Natural killer cell (primary cell): ENCODE measurements around the gene GAREM2. TPM values are rescaled to one million over a fixed set of nuclear protein-coding genes. Genes with fewer than 3 reads are reported as not detected.

Experiments
- ATAC-seq, 3 donors: fragments of 150-1000 bp in 2 of 3; fragments of 200-7000 bp in 1 of 3; cut with Tn5 transposase; 1 replicate in 1 of 3; 2 replicates in 2 of 3; pipeline ENCODE4 v1.10.0; 2021; ENCODE audit warnings: mild to moderate bottlenecking in 2 of 3, moderate library complexity in 2 of 3
- DNase-seq, 2 donors: peaks; one replicate each; pipeline versions ENCODE4 v3.0.0 to v3.0.0-alpha.2; 2013 to 2021; ENCODE audit warnings: mixed read lengths in 1 of 2
- H3K27ac ChIP-seq: one replicate; pipeline ENCODE4 v1.5.1; 2013; ENCODE audit warnings: mild to moderate bottlenecking, low read length
- H3K27me3 ChIP-seq: one replicate; pipeline ENCODE4 v1.6.1; 2013; ENCODE audit warnings: low read length; ENCODE audit not compliant: control insufficient read depth, insufficient read depth
- H3K36me3 ChIP-seq: one replicate; pipeline ENCODE4 v1.6.1; 2013; ENCODE audit warnings: low read length; ENCODE audit not compliant: control insufficient read depth, insufficient read depth
- H3K4me1 ChIP-seq: one replicate; pipeline ENCODE4 v1.6.1; 2013; ENCODE audit warnings: low read length; ENCODE audit not compliant: control insufficient read depth, insufficient read depth
- H3K4me3 ChIP-seq: one replicate; pipeline ENCODE4 v1.5.1; 2013; ENCODE audit warnings: low read length
- H3K9me3 ChIP-seq: one replicate; pipeline ENCODE4 v1.6.1; 2013; ENCODE audit warnings: low read length; ENCODE audit not compliant: control insufficient read depth, insufficient read depth
- H3K27ac Mint-ChIP-seq, 2 donors: one replicate each; pipeline ENCODE4 v1.8.0; 2022; ENCODE audit warnings: mild to moderate bottlenecking in 2 of 2, mixed read lengths in 2 of 2, moderate library complexity in 1 of 2
- H3K27me3 Mint-ChIP-seq, 2 donors: one replicate each; pipeline ENCODE4 v1.8.0; 2022; ENCODE audit warnings: low read depth in 2 of 2, mixed read lengths in 2 of 2
- H3K36me3 Mint-ChIP-seq: one replicate; pipeline ENCODE4 v1.8.0; 2022; ENCODE audit warnings: mixed read lengths
- H3K4me1 Mint-ChIP-seq, 2 donors: one replicate each; pipeline ENCODE4 v1.8.0; 2022; ENCODE audit warnings: mixed read lengths in 2 of 2
- H3K4me3 Mint-ChIP-seq: one replicate; pipeline ENCODE4 v1.8.0; 2022; ENCODE audit warnings: mild to moderate bottlenecking, moderate library complexity, mixed read lengths
- H3K9me3 Mint-ChIP-seq, 2 donors: one replicate each; pipeline ENCODE4 v1.8.0; 2022; ENCODE audit warnings: mixed read lengths in 2 of 2
- CTCF ChIP-seq: fragments of 200-600 bp; IDR thresholded peaks from one replicate; pipeline ENCODE4 v1.8.0; 2022; ENCODE audit warnings: antibody characterized with exemption
- WGBS: methylation state at CpG from one replicate; pipeline ENCODE4 v1.1.7; 2013; ENCODE audit warnings: missing lambda C conversion rate; ENCODE audit not compliant: insufficient coverage; 5-methylcytosine and 5-hydroxymethylcytosine counted together
- intact Hi-C: fragments of 100-400 bp; cut with micrococcal nuclease; formaldehyde crosslinking; loops from one replicate; pipeline ENCODE4 v1.14.2; 2022
- total RNA-seq, 4 donors: library from RNA; stranded (reverse); fragments of 120-200 nt in 1 of 4; gene quantifications; one replicate each; pipeline versions ENCODE4 v1.2.3 to v1.2.4, GENCODE V29; 2013 to 2022

GAREM2 gene
- total RNA-seq, 3 donors from 2014 or later (not counting 1 experiment from before 2014, with no cell fraction given): 7.1 to 9.2 (median 7.2) TPM

GRCh38 chr2:26189123-26189522 lies 16.2 kb downstream of the GAREM2 start:
- 92% methylated on average over 4 of the region's 4 CpGs for WGBS
- peaks cover 33% of the 10 kb centered on the region for H3K36me3 ChIP-seq

DNA sequence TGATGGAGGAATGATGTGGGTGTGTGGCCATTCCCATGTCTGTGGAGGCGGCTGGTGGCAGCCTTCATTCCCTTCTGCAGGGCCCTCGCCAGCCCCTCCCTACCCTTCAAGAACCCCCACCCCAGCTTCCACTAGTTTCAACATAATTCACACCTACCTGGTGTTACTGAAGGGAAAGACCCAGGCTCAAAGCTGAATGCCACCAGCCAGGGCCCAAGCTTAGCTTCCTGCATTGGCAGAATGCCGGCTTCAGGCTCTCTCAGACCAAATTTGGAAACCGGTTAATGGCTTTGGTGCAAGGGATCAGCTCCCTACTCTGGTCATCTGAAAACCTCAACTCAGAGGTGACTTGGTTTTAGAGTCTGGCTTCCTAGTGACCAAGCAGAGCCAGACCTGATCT lies 16.9 kb downstream of the GAREM2 start:
- Mint-ChIP-seq H3K9me3 (no peaks in the 10 kb centered on the region), H3K4me1 (peaks cover 6 to 14% of the 10 kb centered on the region in 2 donors), H3K27ac (peak overlapping the region in 1 of 2 donors; percentile 59), H3K27me3 (no peaks in the 10 kb centered on the region), H3K36me3 (peaks cover 7% of the 10 kb centered on the region), H3K4me3 (no peak overlapping the region)
- WGBS: 98% methylated on average over 4 of the region's 4 CpGs
- intact Hi-C loops: loop anchor here (10.0 kb wide), 1 partner anchor 315 kb away; the partner anchor contains the start of gene ASXL2
- no peak for DNase-seq
- Histone ChIP-seq H3K4me3 (no peak overlapping the region), H3K9me3 (no peaks in the 10 kb centered on the region), H3K36me3 (peaks cover 39% of the 10 kb centered on the region), H3K27me3 (no peaks in the 10 kb centered on the region), H3K4me1 (peaks cover 9% of the 10 kb centered on the region), H3K27ac (no peak overlapping the region)
- ATAC-seq: no peak
- no peak for TF ChIP-seq CTCF

More at GRCh38 chr2:26189123-26189522, 16.2 kb downstream of the GAREM2 start:
- Histone ChIP-seq H3K27ac (no peak overlapping the region), H3K9me3 (no peaks in the 10 kb centered on the region), H3K4me3 (no peak overlapping the region), H3K27me3 (no peaks in the 10 kb centered on the region), H3K4me1 (peaks cover 13% of the 10 kb centered on the region)
- H3K27ac Mint-ChIP-seq: peak overlapping the region; percentile 13 to 59
- H3K9me3 Mint-ChIP-seq: no peaks in the 10 kb centered on the region
- no peak overlapping the region for H3K4me3 Mint-ChIP-seq
- intact Hi-C loops: loop anchor here (10.0 kb wide), 1 partner anchor 314 kb away; the partner anchor contains the start of gene ASXL2
- TF ChIP-seq CTCF: no peak
- ATAC-seq (no peak), DNase-seq (no peak)
- no peaks in the 10 kb centered on the region for H3K27me3 Mint-ChIP-seq
- H3K36me3 Mint-ChIP-seq: peaks cover 7% of the 10 kb centered on the region
- H3K4me1 Mint-ChIP-seq: peaks cover 6 to 14% of the 10 kb centered on the region in 2 donors

DNA sequence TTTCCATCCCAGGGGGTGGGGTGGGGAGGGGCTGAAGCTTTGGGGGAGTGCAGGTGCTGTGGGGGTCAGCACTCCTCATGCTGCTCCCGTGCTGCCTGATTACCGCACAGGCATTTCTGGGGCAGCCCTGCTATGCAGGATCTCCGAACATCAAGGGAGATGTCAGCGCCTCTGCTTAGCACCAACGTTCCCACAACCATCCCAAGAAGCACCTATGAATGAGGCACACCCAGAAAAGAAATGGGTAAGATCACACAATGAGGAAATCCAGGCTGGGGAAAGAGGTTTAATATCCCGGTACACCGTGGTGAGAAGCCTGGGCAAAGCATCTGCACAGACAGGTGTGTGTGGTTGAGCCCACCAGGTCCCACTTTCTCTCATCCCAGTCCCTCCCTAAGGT lies 17.5 kb downstream of the GAREM2 start:
- no peak for DNase-seq
- H3K9me3 Mint-ChIP-seq: no peaks in the 10 kb centered on the region
- H3K4me1 Mint-ChIP-seq: peaks cover 6 to 11% of the 10 kb centered on the region in 2 donors
- Histone ChIP-seq H3K9me3 (no peaks in the 10 kb centered on the region), H3K4me1 (peaks cover 6% of the 10 kb centered on the region), H3K36me3 (peaks cover 45% of the 10 kb centered on the region), H3K4me3 (no peak overlapping the region), H3K27me3 (no peaks in the 10 kb centered on the region), H3K27ac (no peak overlapping the region)
- no peak for TF ChIP-seq CTCF
- intact Hi-C loops: no loop called here
- peaks cover 7% of the 10 kb centered on the region for H3K36me3 Mint-ChIP-seq
- no peak for ATAC-seq
- WGBS: 87% methylated on average over 7 of the region's 7 CpGs
- H3K4me3 Mint-ChIP-seq: no peak overlapping the region
- H3K27me3 Mint-ChIP-seq: no peaks in the 10 kb centered on the region
- no peak overlapping the region for H3K27ac Mint-ChIP-seq
